A549 (cell line): ENCODE data around the gene KLHL35.

Source experiments
- BCL3 ChIP-seq: fragments of >200 bp; sonication (Bioruptor Twin); formaldehyde crosslinking; IDR thresholded peaks from 3 replicates; pipeline ENCODE4 v1.6.1; 2016
- CTCF ChIP-seq: fragments of >200 bp; sonication (Bioruptor Twin); formaldehyde crosslinking; IDR thresholded peaks from 3 replicates; pipeline ENCODE4 v1.5.1; 2016
- ELK1 ChIP-seq: fragments of 150-350 bp; IDR thresholded peaks from 2 replicates; pipeline ENCODE4 v1.6.1; 2014; ENCODE audit warnings: low read depth, mild to moderate bottlenecking, low read length
- EP300 ChIP-seq, 2 experiments: fragments of >200 bp; sonication (Bioruptor Twin); formaldehyde crosslinking; IDR thresholded peaks; 2 replicates in 1 of 2; 3 replicates in 1 of 2; pipeline ENCODE4 v1.6.1; 2016 to 2017
- REST ChIP-seq: fragments of 200-600 bp; sonication (generic); IDR thresholded peaks from 2 replicates; pipeline ENCODE4 v1.6.1; 2016; ENCODE audit warnings: antibody characterized with exemption, mild to moderate bottlenecking, moderate library complexity
- RFX5 ChIP-seq: fragments of 450-650 bp; IDR thresholded peaks from 2 replicates; pipeline ENCODE4 v1.7.1; 2014; ENCODE audit warnings: antibody characterized with exemption, mild to moderate bottlenecking, moderate library complexity
- SREBF2 ChIP-seq: fragments of 450-650 bp; IDR thresholded peaks from 2 replicates; pipeline ENCODE4 v1.6.1; 2014; ENCODE audit warnings: mild to moderate bottlenecking, moderate library complexity
- ZFP36 ChIP-seq: fragments of 450-650 bp; IDR thresholded peaks from 2 replicates; pipeline ENCODE4 v1.6.1; 2014; ENCODE audit warnings: borderline replicate concordance; ENCODE audit not compliant: partially characterized antibody

GRCh38 chr11:75434886-75435570 lies 2.0 kb upstream of the KLHL35 start:
- no peak for TF ChIP-seq CTCF
- no peak for TF ChIP-seq REST
- TF ChIP-seq EP300 (IDR thresholded peaks at IDR 0.05), result no peak
- no peak for TF ChIP-seq ZFP36
- TF ChIP-seq SREBF2, result no peak
- TF ChIP-seq BCL3, result no peak
- no peak for TF ChIP-seq ELK1
- no peak for TF ChIP-seq RFX5
